SK-N-SH (cell line): ENCODE measurements around the gene N4BP3.

Experiments used
- EP300 ChIP-seq, 2 experiments: IDR thresholded peaks; 2 replicates each; pipeline versions ENCODE4 v1.4.0 to v1.6.1; 2012; ENCODE audit warnings: borderline replicate concordance in 1 of 2, low read depth in 1 of 2, low read length in 1 of 2
- EZH2phosphoT487 ChIP-seq: fragments of 200-600 bp; sonication (generic); IDR thresholded peaks from 2 replicates; pipeline ENCODE4 v1.6.1; 2017; ENCODE audit warnings: low read depth, mixed run types, mild to moderate bottlenecking, antibody characterized with exemption, moderate library complexity, borderline replicate concordance
- FOSL2 ChIP-seq: IDR thresholded peaks from 2 replicates; pipeline ENCODE4 v1.4.0; 2012; ENCODE audit warnings: low read depth, mild to moderate bottlenecking, moderate library complexity, borderline replicate concordance
- FOXJ3 ChIP-seq: sonication (generic); formaldehyde crosslinking; IDR thresholded peaks from 2 replicates; pipeline ENCODE4 v1.5.1; 2020; ENCODE audit warnings: mild to moderate bottlenecking, missing genetic modification reagents
- FOXM1 ChIP-seq: IDR thresholded peaks from 2 replicates; pipeline ENCODE4 v1.4.0; 2012; ENCODE audit warnings: low read depth, mild to moderate bottlenecking
- MXI1 ChIP-seq: IDR thresholded peaks from 2 replicates; pipeline ENCODE4 v1.6.1; 2012; ENCODE audit warnings: mild to moderate bottlenecking, low read depth, low read length, improper control_type of control experiment
- NFIC ChIP-seq: IDR thresholded peaks from 2 replicates; pipeline ENCODE4 v1.4.0; 2012; ENCODE audit warnings: borderline replicate concordance
- POLR2AphosphoS5 ChIP-seq: IDR thresholded peaks from 2 replicates; pipeline ENCODE4 v1.6.1; 2012; ENCODE audit warnings: low read depth, low read length
- RAD21 ChIP-seq: IDR thresholded peaks from 2 replicates; pipeline ENCODE4 v1.6.1; 2012; ENCODE audit warnings: mild to moderate bottlenecking, low read length
- RFX5 ChIP-seq: IDR thresholded peaks from 2 replicates; pipeline ENCODE4 v1.6.1; 2012; ENCODE audit warnings: mild to moderate bottlenecking, improper control_type of control experiment, low read length
- TEAD4 ChIP-seq: IDR thresholded peaks from 2 replicates; pipeline ENCODE4 v1.4.0; 2012; ENCODE audit warnings: mild to moderate bottlenecking, borderline replicate concordance; ENCODE audit not compliant: insufficient read depth
- YY1 ChIP-seq: IDR thresholded peaks from 2 replicates; pipeline ENCODE4 v1.4.0; 2012; ENCODE audit warnings: low read depth, mild to moderate bottlenecking
- TF ChIP-seq, protein P1 (sequence below): fragments of 200-600 bp; sonication (generic); IDR thresholded peaks from 2 replicates; pipeline ENCODE4 v1.6.1; 2017; ENCODE audit warnings: antibody characterized with exemption, mild to moderate bottlenecking, moderate library complexity
- TF ChIP-seq, protein P2 (sequence below): IDR thresholded peaks from 2 replicates; pipeline ENCODE4 v1.4.0; 2012; ENCODE audit warnings: low read depth, borderline replicate concordance

DNA sequence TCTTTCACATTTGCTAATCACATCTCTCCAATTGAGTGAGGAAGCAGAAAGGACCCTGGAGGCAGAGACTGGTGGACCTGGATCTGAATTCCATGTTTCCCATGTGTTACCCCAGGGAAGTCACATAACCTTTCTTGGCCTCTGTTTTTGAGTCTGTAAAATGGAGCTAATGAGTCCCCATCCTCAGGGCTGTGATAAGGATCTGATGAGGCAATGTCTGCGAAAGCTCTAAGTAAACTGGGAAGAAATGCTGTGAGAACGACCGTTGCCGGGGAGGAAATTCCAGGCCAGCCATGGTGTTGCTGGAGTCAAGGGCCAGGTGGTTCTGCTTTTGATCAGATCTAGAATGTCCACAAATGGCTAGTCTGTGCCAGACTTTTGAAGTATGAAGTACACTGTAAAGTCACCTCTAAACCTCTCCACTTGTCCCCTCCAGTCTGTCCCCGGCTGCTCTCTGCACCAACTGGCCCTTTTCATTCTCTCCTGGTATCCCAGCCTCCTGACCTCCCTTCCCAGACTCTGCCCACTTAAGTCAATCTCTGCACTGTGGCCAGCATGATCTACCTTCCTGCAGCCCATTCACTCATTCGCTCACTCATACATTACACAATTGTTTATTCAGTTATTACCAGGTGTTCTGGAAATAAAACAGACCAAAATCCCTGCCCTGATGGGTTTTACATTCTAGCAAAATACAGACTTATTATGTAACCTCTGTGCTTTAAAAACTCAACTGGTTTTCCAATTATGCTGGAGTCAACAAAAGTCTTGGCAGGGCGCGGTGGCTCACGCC lies 32.5 kb upstream of the N4BP3 start:
- TF ChIP-seq FOSL2 (no peak), EP300 (IDR thresholded peaks at IDR 0.05; ENCODE audit: borderline replicate concordance in 1 of 2, low read depth in 1 of 2, low read length in 1 of 2) (no peak), RFX5 (no peak), EZH2phosphoT487 (no peak), POLR2AphosphoS5 (no peak), TEAD4 (no peak), MXI1 (no peak), YY1 (no peak), FOXM1 (no peak), NFIC (no peak), FOXJ3 (CRISPR knock-in tag) (no peak), RAD21 (no peak)
- TF ChIP-seq, protein P1, sequence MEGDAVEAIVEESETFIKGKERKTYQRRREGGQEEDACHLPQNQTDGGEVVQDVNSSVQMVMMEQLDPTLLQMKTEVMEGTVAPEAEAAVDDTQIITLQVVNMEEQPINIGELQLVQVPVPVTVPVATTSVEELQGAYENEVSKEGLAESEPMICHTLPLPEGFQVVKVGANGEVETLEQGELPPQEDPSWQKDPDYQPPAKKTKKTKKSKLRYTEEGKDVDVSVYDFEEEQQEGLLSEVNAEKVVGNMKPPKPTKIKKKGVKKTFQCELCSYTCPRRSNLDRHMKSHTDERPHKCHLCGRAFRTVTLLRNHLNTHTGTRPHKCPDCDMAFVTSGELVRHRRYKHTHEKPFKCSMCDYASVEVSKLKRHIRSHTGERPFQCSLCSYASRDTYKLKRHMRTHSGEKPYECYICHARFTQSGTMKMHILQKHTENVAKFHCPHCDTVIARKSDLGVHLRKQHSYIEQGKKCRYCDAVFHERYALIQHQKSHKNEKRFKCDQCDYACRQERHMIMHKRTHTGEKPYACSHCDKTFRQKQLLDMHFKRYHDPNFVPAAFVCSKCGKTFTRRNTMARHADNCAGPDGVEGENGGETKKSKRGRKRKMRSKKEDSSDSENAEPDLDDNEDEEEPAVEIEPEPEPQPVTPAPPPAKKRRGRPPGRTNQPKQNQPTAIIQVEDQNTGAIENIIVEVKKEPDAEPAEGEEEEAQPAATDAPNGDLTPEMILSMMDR: no peak
- TF ChIP-seq, protein P2, sequence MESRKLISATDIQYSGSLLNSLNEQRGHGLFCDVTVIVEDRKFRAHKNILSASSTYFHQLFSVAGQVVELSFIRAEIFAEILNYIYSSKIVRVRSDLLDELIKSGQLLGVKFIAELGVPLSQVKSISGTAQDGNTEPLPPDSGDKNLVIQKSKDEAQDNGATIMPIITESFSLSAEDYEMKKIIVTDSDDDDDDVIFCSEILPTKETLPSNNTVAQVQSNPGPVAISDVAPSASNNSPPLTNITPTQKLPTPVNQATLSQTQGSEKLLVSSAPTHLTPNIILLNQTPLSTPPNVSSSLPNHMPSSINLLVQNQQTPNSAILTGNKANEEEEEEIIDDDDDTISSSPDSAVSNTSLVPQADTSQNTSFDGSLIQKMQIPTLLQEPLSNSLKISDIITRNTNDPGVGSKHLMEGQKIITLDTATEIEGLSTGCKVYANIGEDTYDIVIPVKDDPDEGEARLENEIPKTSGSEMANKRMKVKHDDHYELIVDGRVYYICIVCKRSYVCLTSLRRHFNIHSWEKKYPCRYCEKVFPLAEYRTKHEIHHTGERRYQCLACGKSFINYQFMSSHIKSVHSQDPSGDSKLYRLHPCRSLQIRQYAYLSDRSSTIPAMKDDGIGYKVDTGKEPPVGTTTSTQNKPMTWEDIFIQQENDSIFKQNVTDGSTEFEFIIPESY: no peak
